Measurements from ENCODE around the gene CLMN.

The CLMN gene

GRCh38 chr14:95319312-95320077 lies at the start of gene CLMN:
TSS of gene CLMN (minus strand) at chr14:95319908. CDS start at chr14:95319792, 116 bp downstream.
- DNase-seq = peak; percentile 82

- no peak for DNase-seq
Observed at GRCh38 chr14:95365401-95365800, 45.7 kb upstream of the CLMN start.

GRCh38 chr14:95364481-95365209 lies 44.9 kb upstream of the CLMN start:
- no peak for DNase-seq

- no peak for DNase-seq
Observed at GRCh38 chr14:95363468-95363954, 43.8 kb upstream of the CLMN start.

- no peak for DNase-seq
Observed at GRCh38 chr14:95362138-95362494, 42.4 kb upstream of the CLMN start.

- DNase-seq = peak; percentile 80
Observed at GRCh38 chr14:95361373-95362137, 41.8 kb upstream of the CLMN start.

- DNase-seq = no peak
Observed at GRCh38 chr14:95360828-95361227, 41.1 kb upstream of the CLMN start.

GRCh38 chr14:95359994-95360826 lies 40.5 kb upstream of the CLMN start:
- no peak for DNase-seq

- DNase-seq = no peak
Observed at GRCh38 chr14:95356245-95356869, 36.6 kb upstream of the CLMN start.

- no peak for DNase-seq
Observed at GRCh38 chr14:95355422-95355821, 35.7 kb upstream of the CLMN start.

GRCh38 chr14:95354834-95355233 lies 35.1 kb upstream of the CLMN start:
- no peak for DNase-seq

- no peak for DNase-seq
Observed at GRCh38 chr14:95353664-95354063, 34.0 kb upstream of the CLMN start.

GRCh38 chr14:95353007-95353406 lies 33.3 kb upstream of the CLMN start:
- no peak for DNase-seq

GRCh38 chr14:95352481-95352880 lies 32.8 kb upstream of the CLMN start:
- no peak for DNase-seq

GRCh38 chr14:95349241-95349640 lies 29.5 kb upstream of the CLMN start:
- DNase-seq = no peak

- no peak for DNase-seq
Observed at GRCh38 chr14:95348395-95349080, 28.8 kb upstream of the CLMN start.

- peak; percentile 55 for DNase-seq
Observed at GRCh38 chr14:95346820-95347219, 27.1 kb upstream of the CLMN start.

- no peak for DNase-seq
Observed at GRCh38 chr14:95346266-95346665, 26.6 kb upstream of the CLMN start.

GRCh38 chr14:95345032-95345431 lies 25.3 kb upstream of the CLMN start:
- no peak for DNase-seq

- DNase-seq = no peak
Observed at GRCh38 chr14:95344536-95344935, 24.8 kb upstream of the CLMN start.

GRCh38 chr14:95341564-95341963 lies 21.9 kb upstream of the CLMN start:
- DNase-seq = no peak

All from 8988T (cell line).